T-helper 1 cell treated with Interleukin-12 subunit alpha and Interleukin-12 subunit beta and Interleukin-4 antibody, amounts not matched to agents 30 μg/mL and 1 μg/mL, for 36 hours (primary cell): ENCODE results near the gene CSNK1G2.

ENCODE experiments used
- H3K27ac Mint-ChIP-seq: one replicate; pipeline ENCODE4 v1.8.0; 2021; ENCODE audit warnings: mild to moderate bottlenecking, mixed read lengths
- H3K27me3 Mint-ChIP-seq: one replicate; pipeline ENCODE4 v1.8.0; 2021; ENCODE audit warnings: low read depth, mixed read lengths
- H3K36me3 Mint-ChIP-seq: one replicate; pipeline ENCODE4 v1.8.0; 2021; ENCODE audit warnings: low read depth, mixed read lengths
- H3K4me1 Mint-ChIP-seq: one replicate; pipeline ENCODE4 v1.8.0; 2021; ENCODE audit warnings: low read depth, mixed read lengths
- H3K4me3 Mint-ChIP-seq: one replicate; pipeline ENCODE4 v1.8.0; 2021; ENCODE audit warnings: mild to moderate bottlenecking, moderate library complexity, mixed read lengths
- H3K9me3 Mint-ChIP-seq: one replicate; pipeline ENCODE4 v1.8.0; 2021; ENCODE audit warnings: mixed read lengths

CSNK1G2 gene

DNA sequence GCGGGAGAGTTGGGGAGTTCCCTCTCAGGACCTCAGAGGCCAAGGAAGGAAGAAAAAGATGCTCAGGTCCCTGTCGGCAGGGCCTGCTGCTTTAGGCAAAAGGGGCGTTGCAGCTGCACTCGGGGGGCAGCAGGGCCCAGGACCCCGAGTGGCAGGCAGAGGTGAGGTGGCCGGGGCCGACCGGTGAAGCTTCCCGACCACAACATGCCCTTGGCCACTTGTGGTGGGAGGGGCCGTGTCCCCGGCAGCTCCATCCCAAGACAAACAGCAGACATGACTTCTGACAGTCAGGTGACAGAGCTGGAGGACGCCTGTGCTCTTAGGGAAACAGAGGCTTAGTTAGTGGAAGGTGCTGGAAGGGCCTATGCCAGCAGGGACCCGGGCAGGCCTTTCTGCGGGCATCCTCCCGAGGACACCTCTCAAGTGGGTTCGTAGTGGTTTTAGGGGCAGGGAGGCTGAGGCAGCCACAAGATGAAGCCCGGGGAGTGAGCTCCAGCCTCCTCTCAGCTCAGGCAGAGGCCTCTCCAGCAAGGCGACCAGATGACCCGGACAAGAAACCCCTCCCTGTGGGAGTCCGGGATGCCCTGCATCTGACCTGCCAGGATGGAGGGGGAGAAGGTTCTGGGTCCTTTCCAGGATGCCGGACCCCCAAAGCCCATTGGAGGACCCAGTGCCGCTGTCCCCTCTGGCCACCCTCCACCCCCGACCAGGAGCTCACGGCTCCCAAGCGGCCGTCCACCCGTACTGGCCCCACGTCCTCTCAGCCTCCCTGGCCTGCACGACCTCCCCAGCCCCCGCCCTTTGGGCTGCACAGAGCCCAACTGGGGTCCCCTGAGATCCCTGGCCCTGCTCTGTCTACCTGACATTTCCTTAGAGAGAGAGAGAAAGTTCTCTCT, 50.3 kb downstream of the CSNK1G2 start:
- Mint-ChIP-seq H3K4me1 (no peaks in the 10 kb centered on the region), H3K36me3 (peaks cover 7% of the 10 kb centered on the region), H3K4me3 (no peak overlapping the region), H3K27me3 (no peaks in the 10 kb centered on the region), H3K27ac (no peak overlapping the region), H3K9me3 (no peaks in the 10 kb centered on the region)

DNA sequence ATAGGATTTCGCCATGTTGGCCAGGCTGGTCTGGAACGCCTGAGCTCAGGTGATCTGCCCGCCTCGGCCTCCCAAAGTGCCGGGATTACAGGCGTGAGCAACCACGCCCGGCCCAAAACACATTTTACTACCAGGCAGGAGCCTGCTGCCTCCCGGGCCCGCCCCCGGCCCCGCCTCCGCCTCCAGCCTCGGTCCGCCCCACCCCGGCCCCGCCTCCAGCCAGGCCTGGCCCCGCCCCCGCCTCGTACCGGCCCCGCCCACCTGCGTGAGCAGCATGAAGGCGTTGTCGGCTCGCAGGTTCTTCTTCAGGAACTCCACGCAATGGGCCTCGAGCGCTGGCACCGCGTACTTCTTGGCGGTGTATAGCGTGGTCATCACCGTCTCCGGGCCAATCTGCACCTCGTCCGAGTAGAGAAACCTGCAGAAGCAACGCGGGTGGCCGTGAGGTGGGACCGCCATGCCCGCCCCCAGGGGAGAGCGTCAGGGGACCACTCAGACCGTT, 51.8 kb downstream of the CSNK1G2 start:
- Mint-ChIP-seq H3K27me3 (no peaks in the 10 kb centered on the region), H3K4me3 (no peak overlapping the region), H3K36me3 (peaks cover 10% of the 10 kb centered on the region), H3K27ac (no peak overlapping the region), H3K4me1 (peaks cover under 1% of the 10 kb centered on the region), H3K9me3 (no peaks in the 10 kb centered on the region)

DNA sequence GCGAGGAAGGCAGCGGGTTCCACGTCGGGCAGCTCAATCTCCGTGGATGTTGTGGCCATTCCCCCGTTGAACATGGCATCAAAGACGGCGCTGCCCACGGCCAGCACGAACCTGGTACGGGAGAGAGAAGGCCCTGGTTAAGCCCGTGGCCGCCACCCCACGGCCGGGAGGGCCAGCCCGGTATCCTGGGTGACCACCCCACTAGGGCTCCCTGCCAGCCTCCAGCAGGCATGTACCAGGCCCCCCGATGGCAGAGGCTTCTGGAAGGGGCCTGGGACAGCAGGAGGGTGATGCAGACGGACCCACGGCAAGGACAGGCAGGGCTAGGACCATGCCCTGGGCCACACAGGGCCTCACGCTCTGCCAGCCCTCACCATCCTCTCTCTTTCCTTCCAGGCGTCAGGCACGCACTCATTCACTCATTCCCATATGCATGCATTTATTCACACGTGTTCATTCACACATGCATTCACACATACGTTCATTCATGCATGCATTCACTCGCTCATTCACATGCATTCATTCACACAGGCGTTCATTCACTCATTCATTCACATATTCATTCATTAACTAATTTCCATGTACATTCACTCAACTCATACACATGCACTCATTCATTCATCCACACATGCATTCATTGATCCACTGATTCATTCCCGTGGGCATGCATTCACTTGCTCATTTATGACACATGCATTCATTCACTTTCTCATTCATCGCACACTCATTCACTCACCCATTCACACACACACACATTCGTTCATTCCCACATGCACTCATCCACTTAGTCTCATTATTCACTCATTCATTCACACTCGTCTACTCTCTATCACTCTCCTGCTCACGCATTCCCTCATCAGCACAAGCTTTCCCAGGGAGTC, 56.6 kb downstream of the CSNK1G2 start:
- Mint-ChIP-seq H3K27ac (no peak overlapping the region), H3K36me3 (peaks cover 14% of the 10 kb centered on the region), H3K9me3 (no peaks in the 10 kb centered on the region), H3K27me3 (no peaks in the 10 kb centered on the region), H3K4me1 (peaks cover 2% of the 10 kb centered on the region), H3K4me3 (no peak overlapping the region)

DNA sequence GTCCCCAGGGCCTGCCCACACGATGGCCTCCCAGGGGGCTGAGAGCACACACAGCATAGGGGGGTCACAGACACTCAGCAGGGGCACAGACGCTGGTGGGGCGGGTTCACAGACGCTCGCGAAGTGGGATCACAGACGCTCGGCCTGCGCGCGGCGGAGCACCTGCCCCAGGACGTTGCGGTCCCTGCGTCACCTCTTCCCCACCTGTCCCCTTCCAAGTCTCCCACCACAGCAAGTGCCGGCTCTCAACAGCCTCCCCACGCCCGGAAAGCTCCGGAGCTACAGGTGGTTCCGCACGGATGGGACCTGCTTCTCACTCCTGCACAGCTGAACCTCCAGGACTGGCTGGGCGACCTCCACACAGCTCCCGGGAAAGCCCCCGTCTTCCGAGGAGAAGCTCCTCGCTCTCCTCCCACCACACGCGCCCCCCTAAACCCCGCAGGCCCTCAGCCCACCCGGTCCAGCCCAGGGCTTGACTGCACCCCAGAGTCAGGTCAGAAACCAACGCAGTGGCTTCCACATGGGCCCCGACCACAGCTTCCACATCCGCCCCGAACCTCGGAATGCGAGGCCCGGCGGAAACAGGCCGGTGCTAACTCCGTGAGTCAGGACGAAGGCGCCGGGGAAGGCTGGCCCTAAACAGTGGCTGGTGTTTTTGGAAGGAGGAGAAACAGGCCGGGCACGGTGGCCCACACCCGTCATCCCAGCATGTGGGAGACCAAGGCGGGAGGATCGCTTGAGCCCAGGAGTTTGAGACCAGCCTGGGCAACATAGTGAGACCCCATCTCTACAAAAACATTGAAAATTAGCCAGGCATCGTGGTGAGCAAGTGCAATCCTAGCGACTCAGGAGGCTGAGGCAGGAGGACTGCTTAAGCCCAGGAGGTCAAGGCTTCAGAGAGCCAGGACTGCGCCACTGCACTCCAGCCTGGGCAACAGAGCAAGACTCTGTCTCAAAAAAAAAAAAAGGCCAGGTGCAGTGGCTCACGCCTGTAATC, 58.0 kb downstream of the CSNK1G2 start:
- Mint-ChIP-seq H3K4me1 (peaks cover 2% of the 10 kb centered on the region), H3K27ac (no peak overlapping the region), H3K4me3 (no peak overlapping the region), H3K27me3 (no peaks in the 10 kb centered on the region), H3K36me3 (peaks cover 14% of the 10 kb centered on the region), H3K9me3 (no peaks in the 10 kb centered on the region)

DNA sequence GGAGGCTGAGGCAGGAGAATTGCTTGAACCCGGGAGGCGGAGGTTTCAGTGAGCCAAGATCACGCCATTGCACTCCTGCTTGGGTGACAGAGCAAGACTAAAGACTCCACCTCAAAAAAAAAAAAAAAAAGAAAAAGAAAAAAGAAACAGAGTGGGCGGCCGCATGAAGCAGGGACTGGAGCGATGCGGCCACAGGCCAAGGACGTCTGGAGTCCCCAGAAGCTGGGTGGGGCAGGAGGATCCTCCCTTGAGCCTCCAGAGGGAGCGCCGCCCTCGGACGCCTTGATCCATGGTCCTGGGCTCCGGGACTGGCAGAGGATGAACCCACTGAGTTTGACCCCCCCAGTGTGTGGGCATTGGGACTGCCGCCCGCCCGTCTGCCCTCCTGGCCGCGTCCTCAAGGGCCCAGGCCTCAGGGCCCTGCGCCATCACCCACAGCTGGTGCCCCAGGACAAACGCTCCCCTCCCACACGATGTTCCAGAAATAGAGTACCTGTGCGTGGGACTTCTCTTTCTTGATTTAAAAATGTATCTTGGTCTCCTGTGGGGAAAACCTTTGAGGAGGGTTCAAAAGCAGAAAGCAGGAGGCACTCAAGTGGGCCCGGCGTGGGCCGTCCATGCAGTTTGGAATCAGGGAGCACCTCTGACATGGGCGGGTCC, 59.0 kb downstream of the CSNK1G2 start:
- no peaks in the 10 kb centered on the region for H3K9me3 Mint-ChIP-seq
- no peak overlapping the region for H3K27ac Mint-ChIP-seq
- H3K27me3 Mint-ChIP-seq, result no peaks in the 10 kb centered on the region
- H3K4me1 Mint-ChIP-seq, result peaks cover 2% of the 10 kb centered on the region
- no peak overlapping the region for H3K4me3 Mint-ChIP-seq
- H3K36me3 Mint-ChIP-seq, result peaks cover 13% of the 10 kb centered on the region

DNA sequence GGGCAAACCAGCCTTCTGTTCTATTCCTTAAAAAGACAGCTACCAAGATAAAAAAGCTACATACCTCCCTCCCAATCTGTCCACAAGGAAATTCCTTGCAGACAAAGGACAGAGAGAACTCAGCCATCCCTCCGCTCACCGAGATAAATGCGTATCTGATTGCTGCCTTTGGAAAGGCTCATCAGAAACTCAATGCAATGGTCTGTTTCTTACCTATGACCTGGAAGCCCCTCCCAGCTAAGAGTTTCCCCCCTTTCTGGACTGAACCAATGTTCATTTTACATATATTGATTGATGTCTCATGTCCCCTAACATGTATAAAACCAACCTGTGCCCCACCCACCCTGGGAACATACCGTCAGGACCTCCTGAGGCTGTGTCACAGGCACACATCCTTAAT, 62.9 kb downstream of the CSNK1G2 start:
- Mint-ChIP-seq H3K4me1 (peaks cover 1% of the 10 kb centered on the region), H3K27me3 (no peaks in the 10 kb centered on the region), H3K36me3 (peaks cover 5% of the 10 kb centered on the region), H3K4me3 (no peak overlapping the region), H3K9me3 (no peaks in the 10 kb centered on the region), H3K27ac (no peak overlapping the region)

DNA sequence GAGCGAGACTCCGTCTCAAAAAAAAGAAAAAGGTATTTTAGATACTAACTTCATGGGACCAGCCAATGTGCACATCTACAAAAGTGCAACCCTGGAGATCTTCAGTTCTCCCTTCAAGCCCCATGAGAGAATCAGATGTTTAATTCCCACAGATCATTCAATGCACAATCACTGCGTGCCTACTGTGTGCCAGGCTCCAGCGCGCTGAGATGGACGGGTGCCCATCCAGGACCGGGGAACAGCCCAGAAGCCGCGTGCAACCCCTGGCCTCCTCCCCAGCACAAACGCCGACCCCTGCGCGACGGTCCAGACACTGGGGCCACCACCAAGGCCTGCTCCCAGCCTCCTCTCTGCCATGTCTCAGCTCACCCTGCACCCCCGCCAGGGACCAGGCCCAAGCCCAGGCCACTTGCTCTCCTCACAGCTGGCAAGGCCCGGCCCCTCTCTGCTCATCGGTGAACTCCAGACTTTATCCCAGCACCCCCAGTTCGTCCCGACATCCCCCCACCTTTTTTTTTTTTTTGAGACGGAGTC, 69.2 kb downstream of the CSNK1G2 start:
- no peaks in the 10 kb centered on the region for H3K27me3 Mint-ChIP-seq
- H3K4me3 Mint-ChIP-seq, result no peak overlapping the region
- H3K4me1 Mint-ChIP-seq, result peaks cover 1% of the 10 kb centered on the region
- no peaks in the 10 kb centered on the region for H3K9me3 Mint-ChIP-seq
- H3K27ac Mint-ChIP-seq, result no peak overlapping the region
- peaks cover 2% of the 10 kb centered on the region for H3K36me3 Mint-ChIP-seq

DNA sequence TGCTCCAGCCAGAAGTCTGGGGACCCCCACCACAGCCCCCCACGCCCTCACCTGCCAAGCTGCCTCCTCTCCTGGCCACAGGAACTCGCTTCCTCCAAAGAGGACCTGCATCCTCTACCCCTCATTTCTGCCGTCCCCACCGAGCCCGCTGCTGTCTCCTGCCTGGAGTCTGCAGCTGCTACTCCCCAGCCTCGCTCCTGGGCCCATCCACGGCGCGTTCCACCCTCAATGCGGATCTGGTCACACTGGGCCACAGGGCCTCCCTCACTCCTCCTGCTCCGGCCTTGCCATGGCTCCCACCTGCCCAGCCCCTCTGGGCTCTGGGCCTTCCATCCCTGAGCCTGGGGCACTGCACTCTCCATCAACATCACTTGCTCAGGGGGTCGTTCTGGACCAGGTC, 70.2 kb downstream of the CSNK1G2 start:
- peaks cover 1% of the 10 kb centered on the region for H3K4me1 Mint-ChIP-seq
- H3K9me3 Mint-ChIP-seq, result no peaks in the 10 kb centered on the region
- H3K27ac Mint-ChIP-seq, result no peak overlapping the region
- no peaks in the 10 kb centered on the region for H3K27me3 Mint-ChIP-seq
- peaks cover 2% of the 10 kb centered on the region for H3K36me3 Mint-ChIP-seq
- H3K4me3 Mint-ChIP-seq, result no peak overlapping the region

DNA sequence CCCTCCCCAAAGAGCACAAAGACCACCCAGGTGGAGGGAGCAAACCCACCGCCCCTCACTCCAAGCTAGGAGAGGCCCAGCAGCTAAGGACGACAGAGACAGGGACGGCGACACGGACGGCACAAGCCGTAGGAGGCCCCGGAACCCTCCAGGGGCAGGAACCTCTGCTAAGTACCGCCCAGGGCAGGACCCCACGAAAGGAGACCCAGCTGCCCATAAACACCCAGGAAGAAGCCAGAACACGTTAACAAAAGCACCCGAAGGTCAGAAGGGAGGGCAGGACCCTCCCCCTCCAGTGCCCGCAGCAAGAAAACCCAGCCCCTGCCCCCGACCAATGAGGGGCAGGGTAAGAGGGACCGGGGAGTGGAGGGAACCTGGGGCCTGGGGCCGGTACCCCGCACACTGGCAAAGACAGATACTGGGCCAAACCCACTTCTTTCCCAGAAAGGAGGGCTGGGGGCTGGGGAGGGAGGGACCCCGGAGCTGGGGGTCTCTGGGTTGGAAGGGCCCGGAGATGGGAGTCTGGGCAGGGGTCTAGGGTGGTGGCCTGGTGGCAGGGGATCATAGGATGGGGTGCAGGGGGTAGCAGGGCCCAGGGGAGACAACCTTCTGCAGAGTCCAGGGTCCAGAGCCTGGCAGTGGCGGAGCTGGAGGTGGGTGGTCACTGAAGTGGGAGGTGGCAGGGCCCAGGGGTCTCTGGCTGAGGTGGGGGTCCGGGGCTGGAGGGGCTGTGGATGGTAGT, 72.1 kb downstream of the CSNK1G2 start:
- peaks cover 2% of the 10 kb centered on the region for H3K36me3 Mint-ChIP-seq
- peak overlapping the region; percentile 31 for H3K4me3 Mint-ChIP-seq
- no peaks in the 10 kb centered on the region for H3K27me3 Mint-ChIP-seq
- no peak overlapping the region for H3K27ac Mint-ChIP-seq
- no peaks in the 10 kb centered on the region for H3K4me1 Mint-ChIP-seq
- H3K9me3 Mint-ChIP-seq, result no peaks in the 10 kb centered on the region

DNA sequence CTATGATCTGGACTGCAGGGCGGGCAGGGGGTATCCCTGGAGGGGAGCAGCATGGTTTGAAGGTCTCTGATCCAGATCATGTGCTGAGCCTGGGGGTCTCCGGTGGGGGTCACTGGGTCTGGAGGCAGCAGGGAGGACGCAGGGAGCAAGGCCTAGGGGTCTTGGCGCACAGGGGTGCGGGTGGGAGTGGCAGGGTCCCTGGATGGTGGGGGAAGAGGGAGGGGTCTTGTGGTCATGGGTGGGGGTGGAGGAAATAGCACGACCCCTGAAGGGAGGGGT, 72.7 kb downstream of the CSNK1G2 start:
- no peaks in the 10 kb centered on the region for H3K4me1 Mint-ChIP-seq
- peak overlapping the region; percentile 31 for H3K4me3 Mint-ChIP-seq
- no peaks in the 10 kb centered on the region for H3K27me3 Mint-ChIP-seq

DNA sequence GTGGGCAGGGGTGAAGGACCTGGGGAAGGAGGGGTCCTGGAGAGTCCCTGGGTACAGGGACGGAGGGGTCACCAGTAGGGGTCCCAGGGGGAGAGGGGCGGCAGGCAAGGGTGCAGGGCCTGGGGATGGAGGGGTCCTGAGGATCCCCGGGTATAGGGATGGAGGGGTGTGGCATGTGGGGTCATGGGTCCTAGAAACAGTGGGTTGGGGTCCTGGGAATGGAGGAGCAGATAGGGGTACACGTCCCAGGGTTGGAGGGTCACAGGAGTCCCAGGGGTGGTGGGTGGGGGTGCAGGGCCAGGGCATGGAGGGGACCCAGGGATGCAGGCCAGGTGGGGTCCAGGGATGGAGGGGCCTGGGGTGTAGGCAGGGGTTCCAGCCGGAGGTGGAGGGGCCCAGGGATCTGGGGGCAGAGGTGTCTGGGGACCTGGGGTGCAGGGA, 73.2 kb downstream of the CSNK1G2 start:
- H3K36me3 Mint-ChIP-seq, result peaks cover 2% of the 10 kb centered on the region
- H3K4me3 Mint-ChIP-seq, result no peak overlapping the region
- no peaks in the 10 kb centered on the region for H3K9me3 Mint-ChIP-seq
- no peaks in the 10 kb centered on the region for H3K27me3 Mint-ChIP-seq
- H3K4me1 Mint-ChIP-seq, result no peaks in the 10 kb centered on the region
- no peak overlapping the region for H3K27ac Mint-ChIP-seq

More for the DNA sequence above, 72.7 kb downstream of the CSNK1G2 start:
- H3K27ac Mint-ChIP-seq, result no peak overlapping the region
- H3K36me3 Mint-ChIP-seq, result peaks cover 2% of the 10 kb centered on the region
- H3K9me3 Mint-ChIP-seq, result no peaks in the 10 kb centered on the region

DNA sequence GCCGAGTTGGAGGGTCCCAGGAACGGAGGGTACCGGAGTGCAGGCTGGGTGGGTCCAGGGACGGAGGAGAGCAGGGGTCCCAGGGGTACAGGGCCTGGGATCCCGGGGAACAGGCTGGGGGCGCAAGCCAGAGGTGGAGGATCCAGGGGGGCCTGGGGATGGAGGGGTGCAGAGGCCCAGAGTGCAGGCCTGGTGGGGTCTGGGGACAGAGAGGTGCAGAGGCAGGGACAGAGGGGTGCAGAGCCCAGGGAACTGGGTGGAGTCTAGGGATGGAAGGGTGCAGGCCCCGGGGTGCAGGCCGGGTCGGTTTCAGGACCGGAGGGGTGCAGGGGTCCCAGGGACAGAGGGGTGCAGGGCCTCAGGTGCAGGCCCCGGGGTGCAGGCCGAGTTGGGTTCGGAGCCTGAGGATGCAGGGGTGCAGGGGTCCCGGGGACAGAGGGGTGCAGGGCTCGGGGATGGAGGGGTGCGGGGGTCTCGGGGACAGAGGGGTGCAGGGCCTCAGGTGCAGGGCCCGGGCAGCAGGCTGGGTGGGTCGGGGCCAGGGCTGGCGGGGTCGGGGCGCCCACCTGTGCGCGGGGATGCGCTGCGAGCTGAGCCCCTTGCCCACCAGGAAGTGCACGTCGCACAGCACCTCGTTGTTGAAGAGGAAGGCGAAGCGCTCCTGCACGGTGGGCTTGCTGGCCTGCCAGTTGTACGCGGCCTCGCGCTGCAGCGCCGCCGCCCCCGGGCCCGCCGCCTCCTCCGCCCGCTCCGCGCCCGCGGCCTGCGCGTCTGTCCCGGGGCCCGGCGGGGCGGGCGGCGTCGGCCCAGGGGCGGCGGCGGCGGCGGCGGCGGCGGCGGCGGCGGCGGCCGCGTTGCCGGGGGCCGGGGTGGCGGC, 74.0 kb downstream of the CSNK1G2 start:
- Mint-ChIP-seq H3K27me3 (no peaks in the 10 kb centered on the region), H3K9me3 (no peaks in the 10 kb centered on the region), H3K27ac (no peak overlapping the region), H3K36me3 (peaks cover 2% of the 10 kb centered on the region), H3K4me3 (peak overlapping the region; percentile 34), H3K4me1 (peaks cover 4% of the 10 kb centered on the region)
